RWPE1 (cell line): ENCODE results near the gene CDH13.

Experiments used
- CTCF ChIA-PET: fragments of 350-600 bp; sonication (Branson Sonifier 250); formaldehyde crosslinking; extraction: SDS; loops from one replicate; lab custom pipeline; 2021; lab: Yijun Ruan, JAX
- POLR2A ChIA-PET: fragments of 400-600 bp; formaldehyde crosslinking; extraction: SDS; loops from one replicate; lab custom pipeline; 2020; ENCODE audit warnings: antibody characterized with exemption; ENCODE audit not compliant: low non-redundant PET; lab: Yijun Ruan, JAX
- DNase-seq: peaks from one replicate; pipeline ENCODE4 v3.0.0; 2012; ENCODE audit warnings: low spot score
- H3K27ac ChIP-seq: fragments of 450-650 bp; 2 replicates; pipeline ENCODE4 v1.5.1; 2017
- CTCF ChIP-seq: fragments of 450-650 bp; conservative IDR thresholded peaks from 2 replicates; pipeline ENCODE4 v1.5.1; 2017; ENCODE audit warnings: low read depth, mild to moderate bottlenecking

Gene CDH13

GRCh38 chr16:82841108-82841507 lies 214.3 kb downstream of the CDH13 start:
- CTCF ChIA-PET = interaction anchor here (0.6 kb wide), 1 partner anchor 104 kb away, joined by 4 read pairs; no protein-coding TSS in a partner anchor
- no peak for TF ChIP-seq CTCF
- POLR2A ChIA-PET = no interaction called here
- H3K27ac ChIP-seq = no peak overlapping the region
- DNase-seq = no peak

- no peak for TF ChIP-seq CTCF
- no peak overlapping the region for H3K27ac ChIP-seq
- no peak for DNase-seq
- ChIA-PET POLR2A (no interaction called here), CTCF (interaction anchor here (0.6 kb wide), 1 partner anchor 125 kb away, joined by 3 read pairs; no protein-coding TSS in a partner anchor)
Observed at GRCh38 chr16:82843606-82844271, 217.0 kb downstream of the CDH13 start.

GRCh38 chr16:82845116-82845515 lies 218.3 kb downstream of the CDH13 start:
- H3K27ac ChIP-seq = no peak overlapping the region
- POLR2A ChIA-PET = no interaction called here
- no peak for DNase-seq
- TF ChIP-seq CTCF = no peak
- CTCF ChIA-PET = interaction anchor here (0.5 kb wide), 1 partner anchor 731 kb away, joined by 5 read pairs; no protein-coding TSS in a partner anchor

GRCh38 chr16:82846806-82847205 lies 220.0 kb downstream of the CDH13 start:
- ChIA-PET POLR2A (no interaction called here), CTCF (no interaction called here)
- DNase-seq = no peak
- TF ChIP-seq CTCF = no peak
- H3K27ac ChIP-seq = no peak overlapping the region

GRCh38 chr16:82848013-82848412 lies 221.2 kb downstream of the CDH13 start:
- no peak for DNase-seq
- POLR2A ChIA-PET = no interaction called here
- no peak overlapping the region for H3K27ac ChIP-seq
- no peak for TF ChIP-seq CTCF
- CTCF ChIA-PET = no interaction called here

- no peak overlapping the region for H3K27ac ChIP-seq
- TF ChIP-seq CTCF = no peak
- no peak for DNase-seq
- ChIA-PET POLR2A (no interaction called here), CTCF (no interaction called here)
Observed at GRCh38 chr16:82852388-82853008, 225.7 kb downstream of the CDH13 start.
